GM12875 (cell line): ENCODE results near the gene UBXN11.
"Not testable (repeated sequence)": the region's sequence is repeated elsewhere in the genome, so short reads cannot be mapped to it uniquely, and the experiment has no call there.

Source experiments
- H3K4me3 ChIP-seq: one replicate; pipeline ENCODE4 v1.5.1; 2011; ENCODE audit warnings: low read depth, low read length, control low read depth
- TF ChIP-seq, protein P1 (sequence below): IDR thresholded peaks from 2 replicates; pipeline ENCODE4 v1.5.1; 2011; ENCODE audit warnings: low read depth, mild to moderate bottlenecking, control low read depth, inconsistent platforms, low read length, moderate library complexity, borderline replicate concordance; ENCODE audit not compliant: insufficient read depth

Gene UBXN11

DNA sequence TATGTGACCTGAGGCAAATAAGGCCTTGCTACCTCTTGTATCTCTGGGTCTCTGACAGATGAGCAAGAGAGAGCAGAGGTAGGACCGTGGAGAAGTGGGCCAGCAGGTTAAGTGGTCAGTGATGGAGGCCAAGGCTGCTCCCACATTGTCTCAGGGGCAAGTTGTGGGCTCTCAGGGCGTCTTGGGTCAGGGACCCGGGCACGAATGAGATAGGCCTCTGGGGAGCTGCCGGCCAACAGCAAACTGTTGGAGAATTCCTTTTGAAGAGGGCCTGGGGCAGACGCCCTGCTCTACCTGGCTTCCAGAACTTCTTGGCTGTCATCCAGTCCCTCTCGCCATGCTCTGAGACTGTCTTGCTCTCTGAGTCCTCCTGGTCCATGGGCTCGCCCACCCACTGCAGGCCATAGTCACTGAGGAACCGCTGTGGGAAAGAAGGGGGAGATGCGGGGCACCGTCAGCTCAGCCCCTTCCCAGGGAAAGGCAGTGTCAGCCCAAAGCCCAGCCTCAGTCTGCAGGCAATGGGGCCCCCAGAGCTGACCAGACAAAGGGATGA, 12.4 kb downstream of the UBXN11 start:
- TF ChIP-seq, protein P1, sequence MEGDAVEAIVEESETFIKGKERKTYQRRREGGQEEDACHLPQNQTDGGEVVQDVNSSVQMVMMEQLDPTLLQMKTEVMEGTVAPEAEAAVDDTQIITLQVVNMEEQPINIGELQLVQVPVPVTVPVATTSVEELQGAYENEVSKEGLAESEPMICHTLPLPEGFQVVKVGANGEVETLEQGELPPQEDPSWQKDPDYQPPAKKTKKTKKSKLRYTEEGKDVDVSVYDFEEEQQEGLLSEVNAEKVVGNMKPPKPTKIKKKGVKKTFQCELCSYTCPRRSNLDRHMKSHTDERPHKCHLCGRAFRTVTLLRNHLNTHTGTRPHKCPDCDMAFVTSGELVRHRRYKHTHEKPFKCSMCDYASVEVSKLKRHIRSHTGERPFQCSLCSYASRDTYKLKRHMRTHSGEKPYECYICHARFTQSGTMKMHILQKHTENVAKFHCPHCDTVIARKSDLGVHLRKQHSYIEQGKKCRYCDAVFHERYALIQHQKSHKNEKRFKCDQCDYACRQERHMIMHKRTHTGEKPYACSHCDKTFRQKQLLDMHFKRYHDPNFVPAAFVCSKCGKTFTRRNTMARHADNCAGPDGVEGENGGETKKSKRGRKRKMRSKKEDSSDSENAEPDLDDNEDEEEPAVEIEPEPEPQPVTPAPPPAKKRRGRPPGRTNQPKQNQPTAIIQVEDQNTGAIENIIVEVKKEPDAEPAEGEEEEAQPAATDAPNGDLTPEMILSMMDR = no peak
- H3K4me3 ChIP-seq = no peak overlapping the region

DNA sequence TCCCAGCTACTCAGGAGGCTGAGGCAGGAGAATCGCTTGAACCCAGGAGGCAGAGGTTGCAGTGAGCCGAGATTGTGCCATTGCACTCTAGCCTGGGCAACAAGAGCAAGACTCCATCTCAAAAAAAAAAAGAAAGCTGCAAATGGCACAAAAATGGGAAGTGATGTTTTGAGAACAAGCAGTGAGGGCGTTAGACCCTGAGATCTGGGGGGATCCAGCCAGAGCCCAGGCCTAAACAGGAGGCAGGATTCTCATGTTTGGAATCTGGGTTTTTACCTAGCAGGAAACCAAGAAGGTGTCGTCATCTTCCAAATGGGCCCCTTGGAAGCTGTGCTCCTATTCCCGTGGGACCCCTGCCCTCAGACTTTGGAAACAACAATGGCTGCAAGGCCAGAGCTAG, 13.7 kb downstream of the UBXN11 start:
- not testable (repeated sequence) for H3K4me3 ChIP-seq

DNA sequence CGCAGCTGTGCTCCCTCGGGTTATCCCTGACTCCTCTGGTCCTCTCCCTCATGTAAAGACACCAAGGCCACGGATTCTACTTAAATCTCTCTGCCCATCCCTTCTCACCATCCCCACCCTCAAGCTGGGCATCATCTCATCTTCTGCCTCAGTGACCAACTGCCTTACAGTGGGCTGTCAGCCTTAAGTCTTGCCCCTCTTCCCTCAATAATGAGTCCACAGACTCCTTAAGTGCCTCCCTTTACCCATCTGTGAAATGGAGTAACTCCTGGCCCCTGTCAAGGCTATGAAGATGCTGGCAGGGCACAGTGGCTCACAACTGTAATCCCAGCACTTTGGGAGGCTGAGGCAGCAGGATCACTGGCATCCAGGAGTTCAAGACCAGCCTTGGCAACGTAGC, 14.5 kb downstream of the UBXN11 start:
- TF ChIP-seq, protein P1 = no peak
- no peak overlapping the region for H3K4me3 ChIP-seq

DNA sequence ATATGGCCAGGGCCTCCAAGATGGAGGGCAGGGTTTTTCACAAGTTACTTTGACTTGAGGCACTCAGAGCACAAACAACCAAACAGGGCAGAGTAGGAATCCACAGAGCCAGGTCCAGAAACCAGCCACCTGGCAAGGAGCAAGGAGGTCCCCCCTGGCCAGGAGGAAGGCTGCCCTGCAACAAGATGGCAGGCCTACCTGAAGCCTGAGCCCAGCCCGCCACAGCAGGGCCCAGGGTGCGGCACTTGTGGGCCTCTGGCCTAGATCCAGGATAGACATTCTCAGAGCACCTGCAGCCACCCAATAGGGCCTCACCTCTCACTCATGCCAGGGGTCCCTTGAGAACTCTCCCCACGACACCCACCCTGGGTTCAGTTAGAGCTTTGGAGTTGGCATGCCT, 15.0 kb downstream of the UBXN11 start:
- TF ChIP-seq, protein P1 = no peak
- H3K4me3 ChIP-seq = no peak overlapping the region

DNA sequence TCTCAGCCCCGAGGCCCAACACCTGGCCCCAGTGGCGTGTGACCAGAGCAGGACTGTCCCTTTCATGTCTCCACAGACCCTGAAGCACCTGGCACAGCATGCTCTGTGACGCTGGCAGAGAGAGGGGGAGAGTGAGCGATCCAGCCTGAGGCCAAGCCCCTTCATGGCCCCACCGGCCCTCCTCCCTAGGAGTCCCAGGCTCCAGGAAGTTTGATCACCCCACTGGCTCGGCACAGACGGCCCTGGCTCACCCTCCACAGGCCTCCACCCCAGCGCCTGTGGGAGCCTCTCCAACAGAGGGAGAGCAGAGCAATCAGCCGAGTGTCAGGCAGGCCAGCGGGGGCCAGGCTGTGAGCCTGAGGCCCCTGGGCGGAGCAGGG, 15.6 kb downstream of the UBXN11 start:
- no peak overlapping the region for H3K4me3 ChIP-seq
- TF ChIP-seq, protein P1 = no peak

DNA sequence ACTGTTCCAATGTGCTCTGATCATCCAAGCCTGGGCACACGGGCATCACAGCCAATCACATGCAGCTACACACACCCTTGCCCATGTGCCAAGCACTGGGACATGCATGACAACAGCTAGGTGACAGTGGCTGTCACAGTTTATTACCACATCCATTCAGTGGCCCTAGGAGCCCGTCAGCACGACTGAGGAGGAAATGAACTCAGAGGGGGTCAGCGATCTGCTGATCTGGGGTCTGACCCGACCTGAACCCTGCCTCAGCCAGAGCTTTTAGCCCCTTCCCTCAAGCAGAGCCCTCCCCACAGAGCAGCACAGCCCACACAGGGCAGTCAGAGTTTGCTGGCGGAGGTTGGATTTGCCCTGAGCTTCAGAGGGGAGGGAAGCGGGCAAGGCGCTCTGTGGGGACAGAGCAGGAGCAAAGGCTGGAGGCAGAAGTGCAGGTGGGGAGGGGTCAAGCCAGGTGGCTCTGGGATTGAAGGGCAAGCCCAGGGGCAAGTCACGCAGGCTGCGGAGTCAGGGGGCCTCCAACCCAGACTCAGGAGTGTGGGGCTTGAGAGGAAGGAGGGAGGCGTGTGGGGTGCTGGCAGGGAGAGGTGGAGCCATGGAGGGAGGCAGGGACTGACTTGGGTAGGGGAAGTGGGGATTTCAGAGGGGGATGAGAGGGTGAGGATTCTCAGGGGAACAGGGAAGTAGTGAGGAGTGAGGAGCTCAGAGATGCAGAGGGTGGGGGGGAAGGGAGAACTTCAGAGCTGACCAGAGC, 16.1 kb downstream of the UBXN11 start:
- TF ChIP-seq, protein P1 = no peak
- H3K4me3 ChIP-seq = no peak overlapping the region

DNA sequence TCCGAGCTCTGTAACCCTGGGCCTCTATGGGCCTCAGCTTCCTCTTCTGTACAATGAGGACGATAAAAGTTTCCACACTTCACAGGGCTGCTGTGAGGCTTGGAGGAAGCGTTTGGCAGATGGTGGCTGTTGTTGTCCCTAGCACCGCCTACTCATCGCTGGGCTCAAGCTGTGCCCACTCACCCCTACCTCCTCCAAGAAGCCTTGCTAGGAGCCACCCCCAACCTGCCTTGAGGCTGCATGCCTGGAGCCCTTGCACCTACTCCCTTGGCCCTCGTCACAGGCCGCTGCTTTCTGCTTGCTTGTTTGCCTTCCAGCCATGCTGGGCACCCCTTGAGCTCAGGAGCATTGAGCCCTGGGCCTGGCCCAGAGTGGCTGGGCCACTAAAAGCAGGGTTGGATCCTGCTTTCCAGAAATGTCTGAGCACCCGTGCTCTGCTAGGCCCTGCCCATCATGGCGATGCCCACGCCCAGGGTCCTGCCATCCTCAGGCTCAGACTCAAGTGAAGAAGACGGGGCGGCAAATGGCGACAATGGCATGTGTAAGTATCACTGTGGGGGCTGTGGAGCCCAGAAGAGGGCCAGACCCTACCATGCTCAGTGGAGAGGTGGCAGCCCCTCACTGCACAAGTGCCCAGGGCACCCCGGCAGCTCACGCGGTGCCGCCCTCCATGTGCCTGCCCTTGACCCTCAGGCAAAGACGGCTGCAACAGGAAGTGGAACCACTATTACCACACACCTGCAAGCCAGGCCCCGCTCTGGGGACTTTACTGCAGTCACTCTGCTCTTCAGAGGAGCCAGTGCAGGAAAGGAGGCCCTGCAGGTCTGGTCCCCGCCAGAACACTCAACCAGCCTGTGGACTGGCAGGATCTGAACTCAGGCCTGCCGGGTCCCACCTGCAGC, 17.0 kb downstream of the UBXN11 start:
- H3K4me3 ChIP-seq = no peak overlapping the region
- TF ChIP-seq, protein P1 = no peak
